NCI-H1930 (cell line): ENCODE measurements around the gene ENOX1.
"Not testable (repeated sequence)": the region's sequence is repeated elsewhere in the genome, so short reads cannot be mapped to it uniquely, and the experiment has no call there.

Source experiments
- DNase-seq, 2 experiments: peaks; one replicate each; lab custom pipeline; 2025; lab: John Stamatoyannopoulos, UW

ENOX1 gene

DNA sequence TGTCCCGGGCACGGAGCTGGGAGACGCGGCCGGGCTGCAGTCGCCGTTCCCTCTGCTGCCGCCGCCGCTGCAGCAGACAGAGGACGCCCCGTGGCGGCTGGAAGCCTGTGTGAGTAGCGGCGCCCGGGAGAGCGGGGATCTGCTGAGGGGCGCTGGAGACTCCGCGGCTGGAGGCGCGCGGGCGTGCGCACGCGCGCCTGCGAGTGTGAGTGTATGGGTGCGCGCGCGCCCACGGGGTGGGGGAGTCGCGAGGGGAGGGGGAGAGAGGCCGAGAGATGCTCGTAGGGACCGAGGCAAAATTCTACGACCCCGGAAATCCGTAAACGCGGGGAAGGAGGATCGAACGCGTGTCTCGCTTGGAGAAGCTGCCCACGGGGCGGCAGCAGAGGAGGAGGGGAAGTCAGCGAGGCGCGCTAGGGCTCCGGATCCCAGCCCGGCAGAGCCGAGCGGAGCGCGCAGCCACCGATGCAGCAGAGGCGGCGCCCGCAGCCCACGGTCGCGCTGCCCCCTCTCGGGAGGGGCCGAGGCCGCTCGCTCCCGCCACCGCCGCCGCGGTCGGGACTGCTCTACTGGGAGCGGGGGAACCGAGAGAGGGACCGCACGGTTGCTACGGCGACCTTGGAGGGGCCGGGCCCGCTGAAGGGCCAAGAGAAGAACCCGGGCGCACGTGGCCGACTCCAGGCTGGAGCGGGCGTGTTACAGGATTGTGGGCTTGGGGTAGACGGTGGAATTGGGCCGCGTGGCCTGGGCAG is at the start of gene ENOX1:
TSS of gene ENOX1 (minus strand) at position 207 of the 752 bp plus-strand sequence.
- DNase-seq: peak; percentile 83 to 84

- DNase-seq: no peak
Measured at GRCh38 chr13:43835701-43836100, 48.9 kb upstream of the ENOX1 start.

DNA sequence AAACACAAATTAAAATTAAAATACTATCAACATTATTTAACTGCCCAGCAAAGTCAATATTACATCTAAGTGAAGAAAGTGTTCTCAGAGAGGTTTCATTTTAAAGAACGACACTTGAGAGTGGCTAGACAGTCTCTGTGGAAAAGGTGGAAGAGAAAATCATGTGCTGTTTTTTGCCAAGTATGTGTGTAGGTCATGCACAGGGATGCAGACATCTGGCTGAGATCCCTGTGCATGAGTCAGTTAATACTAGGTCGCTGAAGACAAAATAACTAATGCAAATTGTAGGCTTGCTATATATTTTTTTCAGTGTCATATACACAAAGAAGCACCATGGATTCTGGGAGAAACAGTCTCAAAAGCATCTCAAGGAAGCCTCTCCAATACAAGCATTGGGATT is 44.3 kb upstream of the ENOX1 start:
- no peak for DNase-seq

GRCh38 chr13:43830497-43830881 is 43.7 kb upstream of the ENOX1 start:
- no peak for DNase-seq

DNA sequence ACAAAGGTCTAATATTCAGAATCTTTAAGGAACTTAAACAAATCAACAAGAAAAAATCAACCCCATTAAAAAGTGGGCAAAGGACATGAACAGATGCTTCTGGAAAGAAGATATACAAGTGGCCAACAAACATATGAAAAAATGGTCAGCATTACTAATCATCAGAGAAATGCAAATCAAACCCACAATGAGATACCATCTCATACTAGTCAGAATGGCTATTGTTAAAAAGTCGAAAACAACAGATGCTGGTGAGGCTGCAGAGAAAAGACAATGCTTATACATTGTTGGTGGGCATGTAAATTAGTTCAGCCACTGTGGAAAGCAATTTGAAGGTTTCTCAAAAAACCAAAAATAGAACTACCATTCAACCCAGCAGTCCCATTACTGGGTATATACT is 37.9 kb upstream of the ENOX1 start:
- DNase-seq: not testable (repeated sequence)

GRCh38 chr13:43822969-43823368 is 36.2 kb upstream of the ENOX1 start:
- no peak for DNase-seq

DNA sequence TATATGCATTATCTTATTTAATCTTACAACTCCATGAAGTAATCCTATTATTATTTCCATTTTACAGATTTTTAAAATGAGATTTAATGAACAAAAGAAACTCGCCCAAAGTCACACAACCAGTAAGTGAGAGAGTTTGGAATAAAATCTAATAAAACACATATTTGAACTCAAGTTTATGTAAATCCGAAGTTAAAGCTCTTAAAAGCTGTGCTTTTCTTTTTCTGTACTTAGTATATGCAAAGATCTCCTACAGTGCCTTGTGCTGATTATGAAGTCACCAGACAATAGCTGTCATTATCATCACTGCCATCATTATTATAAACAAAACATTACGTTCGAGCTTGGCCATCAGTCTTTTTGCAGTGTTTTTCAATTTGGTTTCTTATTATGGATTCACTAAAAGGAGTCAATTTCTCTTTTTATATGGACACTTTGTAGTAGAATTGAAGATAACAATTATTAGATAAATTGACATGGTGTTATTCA is 29.7 kb upstream of the ENOX1 start:
- DNase-seq: no peak

- DNase-seq: no peak
Measured at GRCh38 chr13:43815204-43815603, 28.4 kb upstream of the ENOX1 start.

DNA sequence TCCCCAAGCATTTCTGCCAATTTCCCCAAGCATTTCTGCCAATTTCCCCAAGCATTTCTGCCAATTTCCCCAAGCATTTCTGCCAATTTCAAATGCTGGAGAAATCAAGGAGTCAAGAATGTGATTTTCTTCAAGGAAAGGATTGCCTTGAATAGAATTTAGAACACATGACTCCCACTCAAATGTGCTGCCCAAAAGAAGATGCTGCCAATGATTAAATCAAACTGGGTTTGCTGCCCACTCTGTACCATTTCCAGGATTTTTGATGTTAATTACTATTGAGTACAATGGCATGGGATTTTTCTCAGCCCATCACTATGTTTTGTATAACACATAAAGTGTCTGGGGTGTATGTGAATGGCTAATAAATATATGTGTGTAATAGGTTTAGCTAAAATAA is 21.9 kb upstream of the ENOX1 start:
- no peak for DNase-seq

DNA sequence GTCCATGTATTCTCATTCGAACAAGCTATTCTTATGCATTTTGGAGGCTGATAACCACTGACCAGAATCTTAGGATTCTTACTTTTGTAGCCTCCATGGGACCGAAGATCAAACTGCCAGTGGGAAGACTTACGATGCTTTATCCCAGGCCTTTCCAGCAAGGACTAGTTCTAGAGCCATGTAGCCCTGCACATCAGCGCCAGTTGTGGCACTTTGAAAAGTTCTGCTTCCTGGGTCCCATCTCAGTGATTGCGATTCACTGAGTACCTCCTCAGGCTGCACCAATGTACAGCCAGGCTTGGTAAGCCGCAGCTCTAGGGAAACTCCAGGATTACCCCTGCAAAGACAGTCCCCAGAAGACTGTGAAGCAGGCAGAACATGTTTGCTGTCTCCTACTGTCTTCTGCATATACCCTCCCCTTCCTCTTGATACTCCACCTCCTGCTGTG is 18.9 kb upstream of the ENOX1 start:
- no peak for DNase-seq

DNA sequence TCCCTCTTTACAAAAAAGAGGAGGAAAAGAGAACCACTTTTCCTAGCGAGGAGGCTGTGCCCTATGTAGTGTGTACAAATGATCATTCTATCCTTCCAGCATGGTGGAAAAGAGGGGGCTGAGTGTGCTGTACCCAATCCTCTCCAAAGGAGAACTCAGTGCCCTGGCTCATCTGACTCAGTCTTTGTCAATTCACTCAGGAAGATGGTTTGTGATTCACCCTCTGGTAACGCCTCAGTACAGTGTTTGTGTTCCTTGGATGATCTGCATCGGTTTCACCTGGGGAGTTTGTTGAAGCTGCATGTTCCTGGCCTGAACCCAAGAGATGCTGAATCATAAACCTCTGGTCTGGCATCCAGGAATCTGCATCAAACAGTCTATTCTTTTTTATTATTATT is 18.3 kb upstream of the ENOX1 start:
- peak in 1 of 2 experiments; percentile 53 for DNase-seq

GRCh38 chr13:43804461-43805070 is 17.8 kb upstream of the ENOX1 start:
- DNase-seq: peak; percentile 68 to 84

DNA sequence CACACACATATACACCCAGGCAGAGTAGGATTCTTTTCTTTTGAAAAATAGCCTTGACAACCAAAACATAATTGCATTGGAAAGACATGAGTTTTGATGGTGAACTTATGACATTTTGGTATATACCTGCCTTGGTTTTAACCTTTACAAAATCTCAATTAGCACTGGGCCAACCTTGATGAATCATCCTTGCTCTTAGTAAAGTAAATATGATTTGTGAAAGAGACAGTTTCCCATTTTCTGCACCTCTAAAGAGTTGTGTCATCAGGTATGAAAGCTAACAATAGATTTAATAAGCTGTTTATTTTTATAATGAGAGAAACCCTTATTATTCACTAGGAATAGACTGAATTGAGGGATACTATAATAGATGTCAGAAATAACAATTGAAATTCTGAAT is 15.7 kb upstream of the ENOX1 start:
- peak; percentile 73 to 85 for DNase-seq

DNA sequence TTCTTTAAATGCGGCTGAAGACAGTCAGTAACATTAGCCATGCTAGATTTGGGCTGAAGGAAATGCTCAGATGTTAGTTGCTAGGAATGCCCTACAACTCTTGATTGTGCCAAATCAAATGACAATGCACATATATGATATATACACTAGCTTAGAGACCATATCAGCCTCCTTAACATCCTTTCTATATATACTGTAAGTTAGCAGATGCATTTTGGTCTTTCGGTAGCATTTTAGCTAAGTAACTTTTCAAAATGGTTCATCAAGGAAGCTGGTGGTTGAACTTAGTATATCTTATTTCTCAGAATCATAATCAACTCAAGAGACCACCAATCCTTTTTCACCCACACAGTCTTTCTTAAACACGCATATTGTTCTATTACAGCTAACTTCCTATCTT is 14.1 kb upstream of the ENOX1 start:
- no peak for DNase-seq

GRCh38 chr13:43799191-43799590 is 12.4 kb upstream of the ENOX1 start:
- DNase-seq: peak in 1 of 2 experiments; percentile 14

DNA sequence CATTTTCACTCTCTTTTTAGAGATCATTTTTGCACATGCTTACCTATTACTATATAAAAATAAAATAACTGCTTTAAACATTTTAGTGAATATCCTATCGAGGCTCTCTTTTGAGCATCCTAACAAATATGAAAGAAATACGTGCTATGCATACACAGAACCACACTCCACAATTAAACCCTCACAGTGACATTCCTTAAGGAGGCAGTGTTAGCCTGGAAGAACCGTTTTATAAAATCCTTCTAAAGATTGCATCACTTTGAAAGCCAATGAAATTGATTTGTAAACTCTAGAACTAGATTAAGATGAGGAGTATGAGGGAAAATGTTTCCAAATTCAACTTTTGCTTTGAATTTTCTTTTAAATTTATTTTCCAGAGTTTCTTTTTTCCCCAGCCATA is 11.1 kb upstream of the ENOX1 start:
- no peak for DNase-seq

- DNase-seq: no peak
Measured at GRCh38 chr13:43797159-43797558, 10.4 kb upstream of the ENOX1 start.

- DNase-seq: no peak
Measured at GRCh38 chr13:43794416-43794815, 7.6 kb upstream of the ENOX1 start.

- peak in 1 of 2 experiments; percentile 4 for DNase-seq
Measured at GRCh38 chr13:43792076-43792881, 5.5 kb upstream of the ENOX1 start.

GRCh38 chr13:43787997-43788396 is 1.2 kb upstream of the ENOX1 start:
- DNase-seq: no peak

DNA sequence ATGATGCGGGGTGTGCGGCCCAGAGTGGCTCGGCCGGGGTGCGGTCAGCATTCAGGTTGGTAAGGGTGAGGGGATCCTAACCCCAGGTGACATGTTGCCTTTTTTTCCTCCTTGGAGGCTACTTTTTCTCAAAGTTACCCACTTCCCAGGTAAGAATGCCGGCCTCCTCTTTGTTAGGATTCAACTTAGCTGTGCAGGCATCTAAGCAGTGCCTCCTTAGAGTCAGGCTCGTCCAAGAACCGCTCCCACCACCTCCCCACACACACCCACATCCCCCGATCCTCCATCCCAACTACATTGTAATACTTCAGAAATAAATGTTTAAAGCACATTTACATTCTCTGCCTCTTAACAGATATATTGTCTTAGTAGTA is 733 bp upstream of the ENOX1 start:
- DNase-seq: no peak

GRCh38 chr13:43786472-43786765 is 353 bp downstream of the ENOX1 start:
- DNase-seq: no peak
